OCI-LY7 (cell line): ENCODE data around the gene RPS6KA2.

Source experiments
- CTCF ChIP-seq: fragments of 200-600 bp; sonication (generic); conservative IDR thresholded peaks from 2 replicates; pipeline ENCODE4 v1.5.1; 2014; ENCODE audit warnings: mild to moderate bottlenecking, antibody characterized with exemption, low read length, moderate library complexity, mixed read lengths
- EZH2phosphoT487 ChIP-seq: fragments of 200-600 bp; sonication (generic); IDR thresholded peaks from 2 replicates; pipeline ENCODE4 v1.6.1; 2018; ENCODE audit warnings: low read depth, borderline replicate concordance, mild to moderate bottlenecking, mixed run types, antibody characterized with exemption, low read length, moderate library complexity, mixed read lengths

GRCh38 chr6:166394036-166394892 lies 232.8 kb downstream of the RPS6KA2 start:
- TF ChIP-seq CTCF: no peak
- TF ChIP-seq EZH2phosphoT487: no peak
